A673 (cell line): ENCODE measurements around the gene CDC42EP2. TPM values are rescaled to one million over a fixed set of nuclear protein-coding genes. Genes with fewer than 3 reads are reported as not detected.
A peak's percentile ranks its signal among the peaks of the same experiment; 100 is the strongest.

Experiments used
- BruUV-seq: library from RNA; stranded (reverse); fragments of 400-500 nt; replicated peaks from 2 replicates; lab custom pipeline; 2021; lab: Mats Ljungman, UMichigan
- CTCF ChIA-PET: fragments of 300-600 bp; sonication (Branson Sonifier 250); formaldehyde crosslinking; loops from one replicate; lab custom pipeline; 2022; ENCODE audit warnings: antibody characterized with exemption; lab: Charles Lee
- POLR2A ChIA-PET: fragments of 300-600 bp; sonication (Branson Sonifier 250); formaldehyde crosslinking; loops from one replicate; lab custom pipeline; 2022; ENCODE audit warnings: antibody characterized with exemption; ENCODE audit not compliant: low non-redundant PET; lab: Charles Lee
- DNase-seq: peaks from one replicate; pipeline ENCODE4 v3.0.0-alpha.2; 2015; ENCODE audit warnings: low spot score
- H3K27ac ChIP-seq: fragments of 200-600 bp; sonication (generic); 2 replicates; pipeline ENCODE4 v1.5.1; 2016; ENCODE audit warnings: mixed run types, low read depth, mild to moderate bottlenecking, mixed read lengths, antibody characterized with exemption, low read length; ENCODE audit not compliant: poor library complexity, severe bottlenecking
- H3K27me3 ChIP-seq: fragments of 200-600 bp; sonication (generic); replicated peaks from 2 replicates; pipeline ENCODE4 v1.6.1; 2017; ENCODE audit warnings: mixed run types, low read depth, mild to moderate bottlenecking, mixed read lengths, antibody characterized with exemption, low read length; ENCODE audit not compliant: insufficient read depth, poor library complexity
- H3K36me3 ChIP-seq: fragments of 200-600 bp; sonication (generic); 2 replicates; pipeline ENCODE4 v1.6.1; 2016; ENCODE audit warnings: mixed run types, mild to moderate bottlenecking, mixed read lengths, antibody characterized with exemption, low read length; ENCODE audit not compliant: insufficient read depth, poor library complexity, severe bottlenecking
- H3K4me1 ChIP-seq: fragments of 200-600 bp; sonication (generic); 2 replicates; pipeline ENCODE4 v1.6.1; 2017; ENCODE audit warnings: mixed run types, mild to moderate bottlenecking, mixed read lengths, antibody characterized with exemption, low read length; ENCODE audit not compliant: insufficient read depth, poor library complexity, severe bottlenecking
- H3K4me3 ChIP-seq: fragments of 200-600 bp; sonication (generic); 2 replicates; pipeline ENCODE4 v1.5.1; 2016; ENCODE audit warnings: low read depth, mixed run types, mild to moderate bottlenecking, mixed read lengths, low read length; ENCODE audit not compliant: poor library complexity, severe bottlenecking
- H3K9me3 ChIP-seq: fragments of 200-600 bp; sonication (generic); 2 replicates; pipeline ENCODE4 v1.6.1; 2016; ENCODE audit warnings: mixed run types, low read depth, mild to moderate bottlenecking, mixed read lengths, antibody characterized with exemption, low read length; ENCODE audit not compliant: poor library complexity, severe bottlenecking
- CTCF ChIP-seq: fragments of 300-800, 200-600 bp; sonication (generic); conservative IDR thresholded peaks from 2 replicates; pipeline ENCODE4 v1.5.1; 2017; ENCODE audit warnings: low read depth, mild to moderate bottlenecking, antibody characterized with exemption, low read length, moderate library complexity, mixed read lengths
- EZH2 ChIP-seq: fragments of 200-600 bp; sonication (generic); IDR thresholded peaks from 2 replicates; pipeline ENCODE4 v1.6.1; 2017; ENCODE audit warnings: borderline replicate concordance, low read depth, mild to moderate bottlenecking, mixed read lengths, antibody characterized with exemption, low read length; ENCODE audit not compliant: poor library complexity, severe bottlenecking
- intact Hi-C: fragments of 100-400 bp; cut with micrococcal nuclease; formaldehyde crosslinking; loops from one replicate; pipeline ENCODE4 v1.10.0; 2022; ENCODE audit not compliant: unreplicated experiment
- total RNA-seq: library from RNA; stranded (reverse); gene quantifications from 2 replicates; pipeline ENCODE4 v1.2.3, GENCODE V29; 2021

The CDC42EP2 gene
- total RNA-seq, 1 experiment from 2014 or later = 4.8 TPM

GRCh38 chr11:65292890-65293289 is 21.8 kb upstream of the CDC42EP2 start:
- DNase-seq = no peak
- intact Hi-C loops = no loop called here
- TF ChIP-seq EZH2 (no peak), CTCF (no peak)
- BruUV-seq = no TSS peak
- CTCF ChIA-PET = no interaction called here
- Histone ChIP-seq H3K4me1 (peaks cover 39% of the 10 kb centered on the region), H3K27me3 (no peaks in the 10 kb centered on the region), H3K27ac (peak overlapping the region; percentile 74), H3K9me3 (no peaks in the 10 kb centered on the region), H3K36me3 (peaks cover 88% of the 10 kb centered on the region), H3K4me3 (no peak overlapping the region)
- POLR2A ChIA-PET = no interaction called here

- BruUV-seq = no TSS peak
- H3K9me3 ChIP-seq = no peaks in the 10 kb centered on the region
- H3K4me3 ChIP-seq = no peak overlapping the region
- peaks cover 86% of the 10 kb centered on the region for H3K36me3 ChIP-seq
- ChIA-PET CTCF (no interaction called here), POLR2A (no interaction called here)
- no peaks in the 10 kb centered on the region for H3K27me3 ChIP-seq
- TF ChIP-seq CTCF (no peak), EZH2 (no peak)
- H3K4me1 ChIP-seq = peaks cover 31% of the 10 kb centered on the region
- DNase-seq = no peak
- intact Hi-C loops = no loop called here
- no peak overlapping the region for H3K27ac ChIP-seq
Observed at GRCh38 chr11:65293909-65294381, 20.7 kb upstream of the CDC42EP2 start.

GRCh38 chr11:65295001-65295400 is 19.7 kb upstream of the CDC42EP2 start:
- TF ChIP-seq CTCF (no peak), EZH2 (no peak)
- H3K36me3 ChIP-seq = peaks cover 81% of the 10 kb centered on the region
- no peak overlapping the region for H3K27ac ChIP-seq

More at GRCh38 chr11:65295001-65295400, 19.7 kb upstream of the CDC42EP2 start:
- no peak overlapping the region for H3K4me3 ChIP-seq
- ChIA-PET POLR2A (no interaction called here), CTCF (no interaction called here)
- no peaks in the 10 kb centered on the region for H3K27me3 ChIP-seq
- DNase-seq = no peak
- peaks cover 27% of the 10 kb centered on the region for H3K4me1 ChIP-seq
- H3K9me3 ChIP-seq = no peaks in the 10 kb centered on the region
- BruUV-seq = no TSS peak
- intact Hi-C loops = no loop called here
